Ishikawa (cell line): ENCODE results near the gene APOL4.

ENCODE experiments used
- CEBPB ChIP-seq: IDR thresholded peaks from 2 replicates; pipeline ENCODE4 v1.6.1; 2012
- CREB1 ChIP-seq: IDR thresholded peaks from 2 replicates; pipeline ENCODE4 v1.6.1; 2012; ENCODE audit warnings: low read depth
- EGR1 ChIP-seq: IDR thresholded peaks from 2 replicates; pipeline ENCODE4 v1.6.1; 2012
- EP300 ChIP-seq: IDR thresholded peaks from 2 replicates; pipeline ENCODE4 v1.6.1; 2012; ENCODE audit warnings: borderline replicate concordance
- FOXM1 ChIP-seq: IDR thresholded peaks from 2 replicates; pipeline ENCODE4 v1.6.1; 2012; ENCODE audit warnings: low read depth, borderline replicate concordance
- NFIC ChIP-seq: IDR thresholded peaks from 2 replicates; pipeline ENCODE4 v1.6.1; 2012
- RAD21 ChIP-seq: IDR thresholded peaks from 2 replicates; pipeline ENCODE4 v1.6.1; 2012; ENCODE audit warnings: low read depth
- TAF1 ChIP-seq: IDR thresholded peaks from 2 replicates; pipeline ENCODE4 v1.6.1; 2012; ENCODE audit warnings: low read depth, mild to moderate bottlenecking
- TCF12 ChIP-seq: IDR thresholded peaks from 2 replicates; pipeline ENCODE4 v1.6.1; 2012; ENCODE audit warnings: low read depth
- TEAD4 ChIP-seq: IDR thresholded peaks from 2 replicates; pipeline ENCODE4 v1.6.1; 2012
- YY1 ChIP-seq: IDR thresholded peaks from 2 replicates; pipeline ENCODE4 v1.6.1; 2012; ENCODE audit warnings: low read depth
- ZBTB7A ChIP-seq: IDR thresholded peaks from 2 replicates; pipeline ENCODE4 v1.6.1; 2012; ENCODE audit warnings: low read depth
- TF ChIP-seq, protein P1 (sequence below): IDR thresholded peaks from 2 replicates; pipeline ENCODE4 v1.6.1; 2012
- TF ChIP-seq, protein P2 (sequence below): IDR thresholded peaks from 2 replicates; pipeline ENCODE4 v1.6.1; 2012; ENCODE audit warnings: low read depth, mild to moderate bottlenecking
- TF ChIP-seq, protein P3 (sequence below): IDR thresholded peaks from 2 replicates; pipeline ENCODE4 v1.6.1; 2012

Gene APOL4

DNA sequence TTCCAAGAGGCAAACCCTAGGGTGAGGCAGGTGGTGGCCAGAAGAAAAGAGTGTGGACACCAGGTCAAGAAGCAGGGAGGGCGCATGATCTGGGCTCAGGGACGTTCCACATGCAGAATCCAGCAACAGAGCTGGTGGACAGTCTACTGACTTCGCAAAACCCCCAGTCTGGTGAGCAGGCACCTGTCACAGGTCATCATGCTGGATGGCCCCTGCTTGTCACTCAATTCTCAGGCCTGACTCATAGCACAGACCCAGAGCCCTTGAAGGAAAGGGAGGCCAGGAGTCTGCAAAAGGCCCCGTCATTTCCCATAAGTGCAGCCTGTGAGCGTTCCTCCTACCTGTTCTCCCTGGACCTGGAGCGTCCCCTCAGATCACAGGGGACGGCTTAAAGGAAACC lies 18.2 kb downstream of the APOL4 start:
- TF ChIP-seq CEBPB (no peak), ZBTB7A (no peak), YY1 (no peak), TCF12 (no peak), CREB1 (no peak), TEAD4 (no peak), EGR1 (no peak), RAD21 (no peak), TAF1 (no peak), NFIC (no peak)
- TF ChIP-seq, protein P1, sequence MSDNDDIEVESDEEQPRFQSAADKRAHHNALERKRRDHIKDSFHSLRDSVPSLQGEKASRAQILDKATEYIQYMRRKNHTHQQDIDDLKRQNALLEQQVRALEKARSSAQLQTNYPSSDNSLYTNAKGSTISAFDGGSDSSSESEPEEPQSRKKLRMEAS, result no peak

DNA sequence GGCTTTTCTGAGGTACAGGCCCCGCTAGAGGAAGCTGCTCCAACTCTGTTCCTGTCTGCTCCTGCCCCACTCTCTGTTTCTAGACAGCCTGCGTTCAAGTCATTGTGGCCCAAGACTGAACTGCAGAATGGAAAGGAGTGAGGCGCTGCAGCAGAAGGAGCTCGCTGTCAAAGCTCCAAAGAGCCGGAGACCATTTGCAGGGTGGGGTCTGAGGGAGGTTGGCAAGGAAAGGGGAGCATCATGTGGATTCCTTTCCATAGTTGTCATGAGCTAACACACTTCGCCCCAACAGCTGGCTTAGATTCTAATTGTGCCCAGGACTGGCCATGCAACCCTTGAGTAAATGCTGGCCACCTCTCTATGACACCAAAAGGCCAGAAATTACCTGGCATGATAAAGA lies 18.8 kb downstream of the APOL4 start:
- TF ChIP-seq, protein P2, sequence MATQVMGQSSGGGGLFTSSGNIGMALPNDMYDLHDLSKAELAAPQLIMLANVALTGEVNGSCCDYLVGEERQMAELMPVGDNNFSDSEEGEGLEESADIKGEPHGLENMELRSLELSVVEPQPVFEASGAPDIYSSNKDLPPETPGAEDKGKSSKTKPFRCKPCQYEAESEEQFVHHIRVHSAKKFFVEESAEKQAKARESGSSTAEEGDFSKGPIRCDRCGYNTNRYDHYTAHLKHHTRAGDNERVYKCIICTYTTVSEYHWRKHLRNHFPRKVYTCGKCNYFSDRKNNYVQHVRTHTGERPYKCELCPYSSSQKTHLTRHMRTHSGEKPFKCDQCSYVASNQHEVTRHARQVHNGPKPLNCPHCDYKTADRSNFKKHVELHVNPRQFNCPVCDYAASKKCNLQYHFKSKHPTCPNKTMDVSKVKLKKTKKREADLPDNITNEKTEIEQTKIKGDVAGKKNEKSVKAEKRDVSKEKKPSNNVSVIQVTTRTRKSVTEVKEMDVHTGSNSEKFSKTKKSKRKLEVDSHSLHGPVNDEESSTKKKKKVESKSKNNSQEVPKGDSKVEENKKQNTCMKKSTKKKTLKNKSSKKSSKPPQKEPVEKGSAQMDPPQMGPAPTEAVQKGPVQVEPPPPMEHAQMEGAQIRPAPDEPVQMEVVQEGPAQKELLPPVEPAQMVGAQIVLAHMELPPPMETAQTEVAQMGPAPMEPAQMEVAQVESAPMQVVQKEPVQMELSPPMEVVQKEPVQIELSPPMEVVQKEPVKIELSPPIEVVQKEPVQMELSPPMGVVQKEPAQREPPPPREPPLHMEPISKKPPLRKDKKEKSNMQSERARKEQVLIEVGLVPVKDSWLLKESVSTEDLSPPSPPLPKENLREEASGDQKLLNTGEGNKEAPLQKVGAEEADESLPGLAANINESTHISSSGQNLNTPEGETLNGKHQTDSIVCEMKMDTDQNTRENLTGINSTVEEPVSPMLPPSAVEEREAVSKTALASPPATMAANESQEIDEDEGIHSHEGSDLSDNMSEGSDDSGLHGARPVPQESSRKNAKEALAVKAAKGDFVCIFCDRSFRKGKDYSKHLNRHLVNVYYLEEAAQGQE, result no peak
- TF ChIP-seq EGR1, result no peak
- TF ChIP-seq TAF1, result no peak
- TF ChIP-seq, protein P1, result no peak
- TF ChIP-seq CEBPB, result no peak
- no peak for TF ChIP-seq ZBTB7A
- TF ChIP-seq TCF12, result no peak
- no peak for TF ChIP-seq TEAD4
- no peak for TF ChIP-seq FOXM1
- no peak for TF ChIP-seq EP300
- no peak for TF ChIP-seq NFIC
- no peak for TF ChIP-seq CREB1
- TF ChIP-seq, protein P3, sequence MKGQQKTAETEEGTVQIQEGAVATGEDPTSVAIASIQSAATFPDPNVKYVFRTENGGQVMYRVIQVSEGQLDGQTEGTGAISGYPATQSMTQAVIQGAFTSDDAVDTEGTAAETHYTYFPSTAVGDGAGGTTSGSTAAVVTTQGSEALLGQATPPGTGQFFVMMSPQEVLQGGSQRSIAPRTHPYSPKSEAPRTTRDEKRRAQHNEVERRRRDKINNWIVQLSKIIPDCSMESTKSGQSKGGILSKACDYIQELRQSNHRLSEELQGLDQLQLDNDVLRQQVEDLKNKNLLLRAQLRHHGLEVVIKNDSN, result no peak
- no peak for TF ChIP-seq RAD21
- TF ChIP-seq YY1, result no peak

GRCh38 chr22:36182056-36182455 lies 19.6 kb downstream of the APOL4 start:
- TF ChIP-seq EGR1, result no peak
- TF ChIP-seq TAF1, result no peak
- no peak for TF ChIP-seq TEAD4
- TF ChIP-seq, protein P1, result no peak
- TF ChIP-seq CEBPB, result no peak
- no peak for TF ChIP-seq EP300
- TF ChIP-seq, protein P3, result no peak
- TF ChIP-seq RAD21, result no peak
- TF ChIP-seq TCF12, result no peak
- no peak for TF ChIP-seq FOXM1
- no peak for TF ChIP-seq YY1
- TF ChIP-seq, protein P2, result no peak
- no peak for TF ChIP-seq ZBTB7A

- TF ChIP-seq EGR1 (no peak), NFIC (no peak)
- TF ChIP-seq, protein P1, result no peak
These were observed 20.7 kb downstream of the APOL4 start for GRCh38 chr22:36180928-36181327.

GRCh38 chr22:36180038-36180880 lies 21.4 kb downstream of the APOL4 start:
- TF ChIP-seq ZBTB7A (no peak), RAD21 (peak; percentile 57)

DNA sequence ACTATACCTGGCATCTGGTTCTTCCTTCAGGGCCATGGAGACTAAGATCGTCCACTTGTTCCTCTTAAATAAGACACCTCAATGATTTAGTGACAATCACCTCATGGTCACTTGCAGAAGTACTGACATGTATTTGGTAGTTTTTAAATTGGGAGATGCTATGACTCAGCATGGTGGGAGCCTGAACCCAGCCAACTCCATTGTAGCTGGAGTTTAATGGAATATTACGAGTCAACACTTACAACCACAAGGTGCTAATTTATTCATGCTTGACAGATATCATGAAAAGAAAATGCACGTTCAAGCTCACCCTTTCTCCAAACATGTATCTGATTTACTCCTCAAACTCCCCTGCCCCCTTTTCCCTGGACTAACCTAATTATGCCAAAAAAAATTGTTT lies 24.4 kb downstream of the APOL4 start:
- TF ChIP-seq CREB1 (no peak), TAF1 (no peak), EGR1 (no peak), TEAD4 (no peak), ZBTB7A (no peak), NFIC (no peak)
- TF ChIP-seq, protein P2, result no peak
